Chondrocyte (in vitro differentiated cells): Measurements from ENCODE around the gene MEAK7. TPM values are rescaled to one million over a fixed set of nuclear protein-coding genes. Genes with fewer than 3 reads are reported as not detected.

Experiments
- DNase-seq: peaks from one replicate; pipeline ENCODE4 v3.0.0; 2021; ENCODE audit warnings: mixed read lengths, low spot score
- H3K27ac Mint-ChIP-seq: one replicate; pipeline ENCODE4 v1.8.0; 2021; ENCODE audit warnings: mild to moderate bottlenecking, moderate library complexity, mixed read lengths; ENCODE audit not compliant: unreplicated experiment
- H3K27me3 Mint-ChIP-seq: 2 replicates; pipeline ENCODE4 v1.8.0; 2021; ENCODE audit warnings: low read depth, mixed read lengths
- H3K36me3 Mint-ChIP-seq: 2 replicates; pipeline ENCODE4 v1.8.0; 2021; ENCODE audit warnings: low read depth, mixed read lengths
- H3K4me1 Mint-ChIP-seq: 2 replicates; pipeline ENCODE4 v1.8.0; 2021; ENCODE audit warnings: low read depth, mild to moderate bottlenecking, mixed read lengths
- H3K4me3 Mint-ChIP-seq: one replicate; pipeline ENCODE4 v1.8.0; 2021; ENCODE audit warnings: mild to moderate bottlenecking, moderate library complexity, mixed read lengths; ENCODE audit not compliant: unreplicated experiment
- H3K9me3 Mint-ChIP-seq: 2 replicates; pipeline ENCODE4 v1.8.0; 2021; ENCODE audit warnings: low read depth, mixed read lengths
- total RNA-seq: library from RNA; stranded (reverse); gene quantifications from 3 replicates; pipeline ENCODE4 v1.2.1, GENCODE V29; 2021
- TF ChIP-seq, protein P1 (sequence below): fragments of 200-600 bp; sonication (generic); IDR thresholded peaks from 2 replicates; pipeline ENCODE4 v1.5.0; 2021; ENCODE audit warnings: antibody characterized with exemption, mild to moderate bottlenecking, moderate library complexity

Gene MEAK7
- total RNA-seq, 1 donor from 2014 or later, result 26.8 TPM

GRCh38 chr16:84464116-84464515 lies 40.3 kb downstream of the MEAK7 start:
- peaks cover 32% of the 10 kb centered on the region for H3K36me3 Mint-ChIP-seq

GRCh38 chr16:84463221-84463620 lies 41.2 kb downstream of the MEAK7 start:
- Mint-ChIP-seq H3K4me3 (no peak overlapping the region), H3K9me3 (peaks cover 17% of the 10 kb centered on the region), H3K36me3 (peaks cover 32% of the 10 kb centered on the region), H3K27me3 (no peaks in the 10 kb centered on the region), H3K4me1 (no peaks in the 10 kb centered on the region), H3K27ac (no peak overlapping the region)
- TF ChIP-seq, protein P1, sequence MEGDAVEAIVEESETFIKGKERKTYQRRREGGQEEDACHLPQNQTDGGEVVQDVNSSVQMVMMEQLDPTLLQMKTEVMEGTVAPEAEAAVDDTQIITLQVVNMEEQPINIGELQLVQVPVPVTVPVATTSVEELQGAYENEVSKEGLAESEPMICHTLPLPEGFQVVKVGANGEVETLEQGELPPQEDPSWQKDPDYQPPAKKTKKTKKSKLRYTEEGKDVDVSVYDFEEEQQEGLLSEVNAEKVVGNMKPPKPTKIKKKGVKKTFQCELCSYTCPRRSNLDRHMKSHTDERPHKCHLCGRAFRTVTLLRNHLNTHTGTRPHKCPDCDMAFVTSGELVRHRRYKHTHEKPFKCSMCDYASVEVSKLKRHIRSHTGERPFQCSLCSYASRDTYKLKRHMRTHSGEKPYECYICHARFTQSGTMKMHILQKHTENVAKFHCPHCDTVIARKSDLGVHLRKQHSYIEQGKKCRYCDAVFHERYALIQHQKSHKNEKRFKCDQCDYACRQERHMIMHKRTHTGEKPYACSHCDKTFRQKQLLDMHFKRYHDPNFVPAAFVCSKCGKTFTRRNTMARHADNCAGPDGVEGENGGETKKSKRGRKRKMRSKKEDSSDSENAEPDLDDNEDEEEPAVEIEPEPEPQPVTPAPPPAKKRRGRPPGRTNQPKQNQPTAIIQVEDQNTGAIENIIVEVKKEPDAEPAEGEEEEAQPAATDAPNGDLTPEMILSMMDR, result no peak
- peak; percentile 29 for DNase-seq

More at GRCh38 chr16:84464116-84464515, 40.3 kb downstream of the MEAK7 start:
- Mint-ChIP-seq H3K27me3 (no peaks in the 10 kb centered on the region), H3K4me3 (no peak overlapping the region), H3K4me1 (no peaks in the 10 kb centered on the region), H3K27ac (no peak overlapping the region), H3K9me3 (peaks cover 17% of the 10 kb centered on the region)
- DNase-seq, result no peak
- TF ChIP-seq, protein P1, result no peak

DNA sequence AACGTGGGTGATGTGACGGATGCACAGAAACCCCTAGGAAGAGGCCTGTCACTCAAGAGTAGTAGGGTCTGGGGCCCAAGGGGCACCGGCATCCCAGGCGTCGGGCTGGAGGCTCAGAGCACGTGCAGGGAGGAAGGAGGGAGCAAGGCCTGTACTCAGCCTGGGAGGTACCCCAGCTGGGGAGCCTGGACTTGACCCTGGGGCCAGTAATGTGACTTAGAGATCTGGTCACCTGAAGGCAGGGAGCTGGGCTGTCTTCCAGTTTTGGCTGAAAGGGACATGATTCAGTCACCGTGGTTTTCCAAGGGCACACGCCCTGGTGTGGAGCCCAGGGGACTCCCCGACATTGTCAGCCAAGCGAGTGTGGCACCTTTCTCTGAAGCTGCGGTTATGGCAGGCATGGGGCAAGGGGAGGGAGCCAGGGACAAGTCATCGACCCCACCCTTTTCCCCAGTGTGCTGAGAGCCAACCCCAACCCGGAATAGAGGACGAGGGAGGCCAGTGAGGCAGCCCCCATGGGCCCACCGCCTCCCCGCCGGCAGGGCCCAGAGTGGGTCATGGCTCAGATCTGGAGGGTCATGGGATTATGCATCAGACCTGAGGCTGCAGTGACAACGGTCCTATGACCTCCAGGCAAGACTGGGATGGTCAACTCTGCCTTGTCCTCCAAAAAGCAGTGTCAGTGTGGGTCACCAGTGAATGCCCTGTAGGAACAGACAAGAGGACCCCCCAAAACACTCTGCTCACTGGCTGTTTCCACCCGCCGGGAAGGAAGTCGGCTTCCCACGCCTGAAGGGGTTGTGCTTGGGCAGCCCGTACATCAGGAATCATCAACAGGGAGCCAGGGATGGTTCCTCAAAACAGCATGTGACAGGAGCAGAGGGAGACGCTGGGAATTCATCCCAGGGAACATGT lies 41.9 kb downstream of the MEAK7 start:
- H3K27me3 Mint-ChIP-seq, result no peaks in the 10 kb centered on the region
- peaks cover 28% of the 10 kb centered on the region for H3K36me3 Mint-ChIP-seq
- peak; percentile 62 for DNase-seq
- no peaks in the 10 kb centered on the region for H3K4me1 Mint-ChIP-seq
- peaks cover 13% of the 10 kb centered on the region for H3K9me3 Mint-ChIP-seq
- TF ChIP-seq, protein P1, result no peak
- no peak overlapping the region for H3K27ac Mint-ChIP-seq
- no peak overlapping the region for H3K4me3 Mint-ChIP-seq

- TF ChIP-seq, protein P1, result no peak
- Mint-ChIP-seq H3K27me3 (no peaks in the 10 kb centered on the region), H3K36me3 (peaks cover 20% of the 10 kb centered on the region), H3K27ac (no peak overlapping the region), H3K9me3 (peaks cover 6% of the 10 kb centered on the region), H3K4me1 (no peaks in the 10 kb centered on the region), H3K4me3 (no peak overlapping the region)
- DNase-seq, result peak; percentile 87
Measured at GRCh38 chr16:84461413-84462295, 42.8 kb downstream of the MEAK7 start.

DNA sequence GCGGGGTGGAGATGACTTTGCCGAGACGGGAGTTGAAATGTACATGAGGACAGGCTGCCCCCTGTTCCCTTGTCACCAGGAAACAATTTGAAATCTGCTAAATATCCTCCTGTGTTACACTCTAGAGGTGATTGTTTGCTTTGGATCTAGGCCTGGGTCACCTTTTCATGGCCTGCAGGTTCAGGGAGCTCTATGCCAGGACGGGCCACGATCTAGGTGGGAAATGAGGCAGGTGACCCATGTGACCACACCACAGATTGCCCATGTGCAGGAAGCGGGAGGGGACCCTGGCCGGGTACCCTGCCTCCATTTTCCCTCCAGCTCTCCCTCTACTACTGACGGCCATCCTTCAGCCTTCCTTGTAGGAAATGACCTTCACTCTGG lies 43.4 kb downstream of the MEAK7 start:
- no peaks in the 10 kb centered on the region for H3K4me1 Mint-ChIP-seq
- peaks cover 15% of the 10 kb centered on the region for H3K36me3 Mint-ChIP-seq
- H3K27ac Mint-ChIP-seq, result no peak overlapping the region

More for the DNA sequence above, 43.4 kb downstream of the MEAK7 start:
- H3K9me3 Mint-ChIP-seq, result no peaks in the 10 kb centered on the region
- H3K4me3 Mint-ChIP-seq, result no peak overlapping the region
- H3K27me3 Mint-ChIP-seq, result no peaks in the 10 kb centered on the region
- DNase-seq, result peak; percentile 57
- TF ChIP-seq, protein P1, result no peak
